HG02973 (cell line): ENCODE results near the gene MT2A.

Source experiments
- ATAC-seq: cut with Tn5 transposase; IDR thresholded peaks from one replicate; pipeline ENCODE4 v1.9.1; 2021; ENCODE audit warnings: moderate library complexity; ENCODE audit not compliant: unreplicated experiment

Gene MT2A

GRCh38 chr16:56594292-56594619 lies 14.1 kb upstream of the MT2A start:
- no peak for ATAC-seq

- no peak for ATAC-seq
These were observed 7.9 kb upstream of the MT2A start for GRCh38 chr16:56600398-56600999.

DNA sequence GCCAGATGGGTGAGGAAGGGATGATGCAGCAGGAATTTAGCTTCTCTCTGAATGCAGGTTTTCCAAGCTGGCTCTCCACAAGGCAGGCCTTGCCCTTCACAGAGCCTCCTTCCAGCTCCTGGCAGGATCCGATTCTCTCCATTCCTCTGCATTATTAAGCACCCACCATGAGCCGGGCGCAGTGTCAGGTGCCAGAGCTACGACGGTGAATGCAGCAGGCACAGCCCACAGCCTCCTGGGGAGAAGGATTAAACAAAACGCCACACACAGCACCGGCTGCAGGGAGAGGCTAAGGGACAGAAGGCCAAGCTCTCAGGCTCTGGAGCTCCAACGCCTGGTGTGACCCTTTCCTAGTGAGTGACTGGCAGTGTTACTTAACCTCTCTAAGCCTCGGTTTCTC lies 7.1 kb upstream of the MT2A start:
- no peak for ATAC-seq

- ATAC-seq, result no peak
These were observed 4.8 kb upstream of the MT2A start for GRCh38 chr16:56603589-56603988.

DNA sequence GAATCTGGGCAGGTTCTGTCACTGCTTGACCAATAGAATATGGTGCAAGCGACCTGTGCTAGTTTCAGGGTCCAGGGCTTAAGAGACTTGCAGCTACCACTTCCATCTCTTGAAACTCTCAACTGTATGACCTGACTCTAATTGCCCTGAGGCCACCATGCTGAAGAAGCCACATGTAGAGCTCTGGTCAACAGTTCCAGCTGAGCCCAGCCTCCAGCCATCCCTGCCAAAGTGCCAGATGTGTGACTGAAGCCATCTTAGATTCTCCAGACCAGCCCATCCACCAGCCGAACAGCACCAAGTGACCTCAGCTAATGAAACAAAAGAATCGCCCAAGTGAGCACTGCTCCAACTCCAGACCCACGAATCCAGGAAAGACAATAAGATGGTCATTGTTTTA lies 3.4 kb upstream of the MT2A start:
- no peak for ATAC-seq

DNA sequence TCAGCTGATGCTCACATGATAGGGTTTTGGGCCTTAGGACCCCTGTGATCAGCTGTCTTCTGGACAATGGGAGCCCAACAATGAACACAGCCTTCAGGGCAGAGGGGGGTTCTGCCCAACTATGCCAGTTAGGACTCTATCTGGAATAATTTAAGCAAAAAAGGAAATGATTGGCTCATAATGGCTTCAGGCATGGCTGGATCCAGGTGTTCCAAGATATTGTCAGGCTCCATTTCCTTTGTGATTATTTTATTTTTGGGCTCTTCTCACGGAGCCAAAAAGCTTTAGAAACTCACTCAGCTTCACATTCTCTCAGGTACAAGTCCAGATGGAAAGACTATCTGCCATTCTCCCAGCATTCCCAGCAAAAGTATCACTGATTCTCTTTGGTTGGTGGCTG lies 2.9 kb upstream of the MT2A start:
- ATAC-seq, result no peak

DNA sequence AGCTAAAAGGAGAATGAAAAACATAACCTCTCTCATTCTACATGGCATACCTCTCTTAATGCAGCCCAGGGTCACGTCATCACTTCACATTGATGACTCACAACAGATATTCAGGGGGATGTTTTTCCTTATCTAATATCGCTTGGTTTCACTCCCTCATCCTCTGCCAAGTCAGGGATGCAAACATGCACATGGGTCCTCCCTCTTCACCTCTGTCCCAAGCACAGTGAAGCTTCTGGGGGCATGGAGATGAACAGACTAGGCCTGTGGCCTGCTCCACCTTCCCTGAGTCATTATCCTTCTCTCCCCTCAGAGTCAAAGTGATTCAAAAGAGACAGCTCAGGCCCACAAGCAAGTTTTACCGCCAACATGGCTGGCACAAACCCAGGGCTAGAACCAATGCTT lies 2.3 kb upstream of the MT2A start:
- ATAC-seq, result no peak

- ATAC-seq, result no peak
These were observed 1.8 kb upstream of the MT2A start for GRCh38 chr16:56606476-56607108.

- no peak for ATAC-seq
These were observed 1.2 kb upstream of the MT2A start for GRCh38 chr16:56607109-56607618.

GRCh38 chr16:56607675-56608042 lies 725 bp upstream of the MT2A start:
- no peak for ATAC-seq

- no peak for ATAC-seq
These were observed 585 bp downstream of the MT2A start for GRCh38 chr16:56608876-56609462.

- ATAC-seq, result peak; percentile 31
These were observed 1.1 kb downstream of the MT2A start for GRCh38 chr16:56609463-56609921.

GRCh38 chr16:56610017-56610608 lies 1.7 kb downstream of the MT2A start:
- no peak for ATAC-seq

DNA sequence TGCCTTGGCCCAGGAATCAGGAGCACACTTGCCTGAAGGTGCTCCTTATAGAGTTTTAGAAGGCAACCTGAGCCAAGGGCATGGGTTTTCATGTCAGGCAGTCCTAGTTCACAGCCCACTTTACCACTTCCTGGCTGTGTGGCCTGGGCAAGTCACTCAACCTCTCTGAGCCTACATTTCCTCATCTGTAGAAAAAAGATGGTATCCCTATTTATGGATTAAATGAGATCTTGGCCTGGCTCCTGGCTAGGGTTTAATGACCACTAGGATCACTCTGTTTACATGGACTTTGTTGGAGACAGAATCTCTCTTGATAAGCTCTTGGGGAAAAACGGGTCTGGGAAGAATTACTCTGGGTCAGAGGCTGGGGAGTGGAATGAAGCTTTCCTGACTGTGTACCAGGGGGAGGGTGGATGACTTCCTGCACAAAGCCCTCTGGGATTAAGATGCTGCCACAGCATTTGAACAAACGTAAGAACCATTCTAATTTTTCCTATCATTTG lies 2.3 kb downstream of the MT2A start:
- ATAC-seq, result no peak

- no peak for ATAC-seq
These were observed 3.0 kb downstream of the MT2A start for GRCh38 chr16:56611281-56611833.

DNA sequence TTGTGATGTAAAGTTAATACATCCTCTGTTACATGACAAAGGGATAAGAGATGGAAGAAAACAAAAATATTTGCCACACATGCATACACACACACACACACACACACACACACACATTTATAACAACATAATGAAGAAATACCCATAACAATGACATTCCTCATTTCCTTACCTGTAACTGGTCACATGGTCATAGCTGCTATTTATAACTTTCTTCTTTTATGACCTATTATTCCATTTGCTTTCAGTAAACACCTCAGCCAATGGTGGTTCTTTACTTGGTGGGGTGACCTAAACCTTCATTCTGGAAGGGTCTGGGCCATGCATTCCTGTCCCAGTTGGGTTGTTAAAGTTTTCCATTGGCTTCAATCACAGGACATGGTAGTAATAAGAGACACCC lies 5.3 kb downstream of the MT2A start:
- no peak for ATAC-seq

DNA sequence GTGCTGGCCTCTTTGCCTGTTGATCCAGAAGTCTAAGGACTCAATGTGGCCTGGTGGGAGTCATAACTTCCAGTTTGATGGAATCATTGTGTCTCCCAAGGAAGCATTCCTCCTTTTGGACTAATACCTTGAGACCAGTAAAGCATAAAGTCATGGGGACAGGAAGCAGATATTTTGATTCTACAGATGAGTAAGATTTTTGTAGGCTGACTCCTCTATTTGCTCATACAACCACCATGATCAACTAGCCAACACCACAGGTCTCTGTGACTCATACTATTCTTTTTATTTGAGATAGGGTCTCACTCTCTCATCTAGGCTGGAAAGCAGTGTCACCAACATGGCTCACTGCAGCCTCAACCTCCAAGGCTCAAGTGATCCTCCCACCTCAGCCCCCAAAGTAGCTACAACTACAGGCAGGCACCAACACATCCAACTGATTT lies 6.2 kb downstream of the MT2A start:
- no peak for ATAC-seq

DNA sequence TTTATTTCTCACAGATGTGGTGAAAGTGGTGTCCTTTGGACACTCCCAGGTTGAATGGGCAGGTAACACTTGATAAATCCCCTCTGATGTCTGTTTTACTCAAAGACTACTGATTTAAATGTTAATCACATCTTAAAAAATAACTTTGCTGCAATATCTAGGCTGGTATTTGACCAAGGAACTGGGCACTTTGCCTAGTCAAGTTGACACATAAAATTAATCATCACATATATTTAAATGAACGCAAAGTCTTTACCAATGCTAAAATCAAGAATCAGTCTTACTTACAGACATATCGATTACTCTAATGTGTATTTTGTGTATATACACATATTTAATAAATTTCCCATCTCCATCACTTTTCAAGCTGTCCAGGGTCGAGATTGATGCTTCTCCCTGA lies 7.0 kb downstream of the MT2A start:
- ATAC-seq, result no peak

GRCh38 chr16:56616608-56617211 lies 8.3 kb downstream of the MT2A start:
- ATAC-seq, result no peak

GRCh38 chr16:56617212-56618085 lies 9.1 kb downstream of the MT2A start:
- ATAC-seq, result no peak
